Activated CD8-positive, alpha-beta memory T cell treated with anti-CD3 and anti-CD28 coated beads for 1 hour (primary cell): ENCODE measurements around the gene RBMS1.

Source experiments
- DNase-seq, 2 donors: peaks; one replicate each; pipeline ENCODE4 v3.0.0-alpha.2; 2020; ENCODE audit warnings: low read depth in 1 of 2; ENCODE audit errors: extremely low read depth in 1 of 2

RBMS1 gene

DNA sequence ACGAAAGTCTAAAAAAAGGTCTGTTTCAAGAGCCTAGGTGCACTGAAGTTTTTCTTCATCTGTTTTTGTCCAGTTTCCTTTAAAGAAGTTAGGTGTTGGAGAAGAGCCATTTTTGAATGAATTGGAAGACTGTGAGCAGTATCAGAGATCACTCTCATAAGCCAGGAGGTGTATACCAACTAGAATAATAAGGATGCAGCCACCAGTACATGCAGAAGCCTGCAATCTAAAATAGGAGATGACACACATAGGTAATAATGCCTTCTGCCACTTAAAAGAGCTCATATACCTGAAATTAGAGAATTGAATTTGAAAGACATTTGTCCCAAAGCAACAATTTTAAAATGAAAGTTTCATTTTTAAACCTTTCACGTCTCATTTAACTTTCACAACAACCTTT is 81.7 kb downstream of the RBMS1 start:
- no peak for DNase-seq

DNA sequence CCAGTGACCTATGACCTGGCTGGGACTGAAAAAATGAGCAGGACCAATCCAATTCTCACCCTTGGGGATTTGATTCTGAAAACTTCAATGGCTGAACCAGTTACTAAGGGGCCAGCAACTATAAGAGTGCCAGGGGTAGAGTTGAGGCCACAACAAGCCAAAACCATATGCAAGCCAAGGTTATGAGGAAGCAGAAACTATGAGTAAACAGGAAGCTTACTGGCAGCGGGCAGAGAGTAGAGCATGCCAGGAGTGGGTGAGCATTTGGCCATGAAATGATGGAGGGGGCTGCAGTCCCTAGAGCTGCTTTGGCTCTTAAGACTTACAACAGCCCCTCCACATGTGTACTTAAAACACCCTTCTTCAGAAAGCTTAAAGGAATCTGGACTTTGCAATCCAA is 82.4 kb downstream of the RBMS1 start:
- DNase-seq, result peak in 1 of 2 donors; percentile 16

DNA sequence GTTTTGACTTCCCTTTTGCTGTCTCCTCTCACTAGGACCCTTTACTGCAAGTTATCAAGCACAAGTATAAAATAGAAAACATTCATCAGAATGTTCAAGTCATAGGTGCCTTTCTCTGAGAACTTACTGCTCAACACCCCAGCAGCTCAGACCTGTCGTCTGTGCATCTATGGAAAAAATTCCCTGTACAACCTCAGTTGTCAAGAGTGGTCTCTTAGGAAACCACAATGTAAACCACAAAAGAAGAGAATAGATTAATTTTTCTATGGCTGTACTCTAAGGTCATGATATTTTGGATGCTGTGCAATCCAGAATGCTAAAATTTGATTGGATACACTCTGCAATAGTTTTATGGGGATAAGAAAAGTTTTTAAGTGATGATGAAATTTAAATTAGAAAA is 84.1 kb downstream of the RBMS1 start:
- no peak for DNase-seq

DNA sequence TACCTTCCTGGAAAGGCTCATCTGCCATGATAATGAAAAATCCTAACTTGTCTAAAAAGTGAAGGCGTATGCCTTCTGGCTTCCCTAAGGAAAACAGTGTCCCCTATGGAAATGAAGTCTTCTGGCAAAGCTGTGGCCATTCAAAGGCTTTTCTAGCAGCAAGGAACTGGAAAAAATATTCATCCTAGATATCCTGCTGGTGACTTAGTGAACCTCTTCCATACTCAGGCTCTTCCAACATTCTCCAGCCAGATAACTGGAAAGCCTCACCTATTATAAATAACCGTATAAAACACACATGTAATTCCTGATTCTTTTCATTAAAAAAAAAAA is 84.7 kb downstream of the RBMS1 start:
- DNase-seq, result no peak

DNA sequence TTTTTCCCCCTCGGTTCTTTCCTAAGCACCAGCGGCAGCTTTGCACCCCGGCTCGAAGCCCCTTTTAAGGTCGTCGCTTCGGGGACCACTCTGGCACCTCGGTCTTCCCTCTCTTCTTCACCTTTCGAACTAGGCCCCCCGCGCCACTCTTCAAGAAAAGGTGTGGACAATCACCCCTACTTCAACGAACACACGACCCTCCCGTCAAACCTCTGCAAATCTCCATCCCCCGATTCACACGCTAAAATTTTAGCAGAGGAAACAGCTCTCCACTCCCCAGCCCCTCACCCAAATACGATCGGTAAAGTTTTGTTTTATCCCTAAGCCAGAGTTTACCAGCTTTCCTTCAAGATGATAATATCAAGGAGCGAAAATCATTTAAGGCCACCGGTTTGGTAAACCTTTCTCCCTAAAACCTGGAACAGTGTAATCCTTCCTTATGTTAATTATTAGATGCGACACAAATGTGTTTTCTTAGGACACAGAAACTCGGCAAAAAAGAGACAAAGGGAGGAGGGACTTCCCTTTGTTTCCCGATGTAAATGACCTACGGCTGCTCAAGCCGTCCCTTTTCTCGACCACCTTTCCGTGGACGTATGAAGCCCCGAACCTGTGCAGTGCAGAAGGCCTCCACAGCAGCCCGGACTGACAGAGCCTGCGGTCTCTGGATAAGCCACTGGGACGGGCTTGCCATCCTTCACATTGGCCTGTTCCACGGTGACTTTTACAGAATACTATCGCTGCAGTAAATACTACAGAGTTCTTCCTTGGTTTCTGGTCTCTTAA is 85.2 kb downstream of the RBMS1 start:
- no peak for DNase-seq

DNA sequence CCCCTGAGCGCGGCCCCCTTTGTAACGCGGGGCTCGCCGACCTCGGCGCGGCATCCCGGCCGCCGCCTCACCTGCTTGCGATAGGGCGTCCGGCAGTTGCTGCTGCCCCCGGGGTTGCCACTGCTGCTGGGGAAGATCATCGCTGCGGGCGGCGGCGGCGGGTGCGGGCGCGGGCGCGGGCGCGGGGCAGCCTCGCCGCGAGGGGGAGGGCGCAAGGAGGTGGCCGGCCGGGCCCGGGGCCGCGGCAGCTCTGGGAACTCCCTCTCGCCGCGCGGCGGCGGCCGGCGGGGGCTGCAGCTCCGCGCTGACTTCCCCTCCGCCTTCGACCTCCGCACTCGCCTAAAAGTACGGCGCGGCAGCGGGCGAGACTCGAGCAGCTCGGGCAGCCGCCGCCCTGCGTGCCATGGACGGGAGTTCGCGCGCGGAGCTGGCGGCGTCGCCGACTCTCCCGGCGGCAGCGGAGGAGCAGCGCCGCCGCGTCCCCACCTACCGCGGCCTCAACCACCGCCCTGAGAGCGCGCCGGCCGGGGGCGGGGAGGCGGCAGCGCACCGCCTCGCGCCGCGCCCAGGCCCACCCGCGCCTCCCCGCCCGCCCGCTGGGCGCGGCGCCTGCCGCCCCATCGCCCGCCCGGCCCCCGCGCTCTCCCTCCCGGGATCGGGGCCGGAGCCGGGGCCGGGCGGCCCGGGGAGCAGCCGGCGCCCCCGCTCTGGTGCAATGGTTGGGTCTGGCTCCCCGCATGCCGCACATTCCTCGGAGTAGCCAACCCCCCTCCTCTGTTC is 86.0 kb downstream of the RBMS1 start:
- peak in 1 of 2 donors; percentile 42 for DNase-seq

DNA sequence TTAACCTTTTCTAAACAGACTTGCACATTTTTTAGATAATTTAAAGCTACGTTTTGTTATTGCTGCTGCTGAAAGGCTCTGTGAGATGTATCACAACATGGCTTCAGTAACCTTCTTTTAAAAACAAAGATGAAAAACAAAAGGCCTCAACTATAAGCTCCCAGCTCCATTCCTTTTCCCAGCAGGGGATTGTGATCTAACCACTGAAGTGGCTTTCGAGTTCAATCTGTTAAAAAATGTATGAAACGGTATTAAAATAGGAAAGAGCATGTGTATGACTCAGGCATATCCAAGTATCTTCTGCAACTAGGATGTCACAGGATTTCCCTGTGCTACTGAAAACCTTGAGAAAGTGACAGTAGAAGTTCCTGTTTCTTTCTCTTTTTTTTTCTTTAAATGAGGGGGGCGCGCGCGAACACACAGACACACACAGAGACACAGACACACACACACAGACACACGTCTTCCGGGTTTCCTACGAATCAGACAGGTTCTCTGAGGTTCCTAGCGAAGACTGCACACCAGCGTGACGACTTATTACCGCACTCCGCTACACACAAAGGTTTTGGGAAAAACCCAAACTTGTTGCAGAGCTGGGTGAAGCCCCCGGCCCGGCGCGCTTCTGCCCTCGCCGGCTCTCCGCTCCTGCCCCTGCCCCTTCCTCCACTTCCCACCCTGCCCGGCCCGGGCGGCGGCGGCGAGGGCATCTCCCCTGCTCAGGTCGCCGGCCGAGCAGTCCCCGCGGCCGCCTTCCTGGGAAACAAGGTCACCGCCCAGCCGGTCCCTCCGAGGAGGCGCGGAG is 86.8 kb downstream of the RBMS1 start:
- DNase-seq, result peak; percentile 43 to 49

DNA sequence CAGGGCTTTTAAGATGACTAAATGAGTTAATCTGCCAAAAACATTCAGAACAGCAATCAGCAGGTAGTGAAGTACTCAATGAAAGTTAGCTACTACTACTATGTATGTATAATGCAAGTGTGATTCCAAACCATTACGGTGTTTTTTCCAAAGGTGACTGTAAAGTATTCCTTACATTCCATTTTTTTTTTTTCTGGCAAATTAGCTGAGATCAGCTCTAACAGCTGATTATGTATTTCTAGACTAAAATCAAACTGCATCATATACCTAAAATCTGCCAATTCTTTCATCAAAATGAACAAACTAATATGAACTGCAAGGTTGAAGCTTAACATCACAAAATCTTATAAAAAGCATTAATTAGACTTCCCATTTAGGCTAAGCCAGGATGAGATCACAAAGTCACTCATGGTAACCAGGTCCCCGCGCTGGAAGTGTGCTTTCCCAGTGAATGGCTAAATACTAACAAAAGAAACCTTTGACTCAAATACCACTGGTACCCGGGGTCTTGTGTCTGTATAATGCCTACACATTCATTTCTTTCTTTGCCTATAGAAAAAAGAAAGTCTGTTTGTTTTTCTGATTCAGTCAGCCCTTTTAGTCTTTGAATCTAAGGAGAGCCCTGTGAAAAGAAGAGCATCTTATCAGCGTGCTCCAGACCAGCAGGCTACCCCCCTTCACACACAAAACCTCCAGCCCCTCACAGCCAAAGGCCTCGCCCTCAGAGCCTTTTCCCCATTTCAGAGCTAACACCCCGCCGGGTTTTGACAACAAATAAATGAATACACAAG is 88.3 kb downstream of the RBMS1 start:
- no peak for DNase-seq

DNA sequence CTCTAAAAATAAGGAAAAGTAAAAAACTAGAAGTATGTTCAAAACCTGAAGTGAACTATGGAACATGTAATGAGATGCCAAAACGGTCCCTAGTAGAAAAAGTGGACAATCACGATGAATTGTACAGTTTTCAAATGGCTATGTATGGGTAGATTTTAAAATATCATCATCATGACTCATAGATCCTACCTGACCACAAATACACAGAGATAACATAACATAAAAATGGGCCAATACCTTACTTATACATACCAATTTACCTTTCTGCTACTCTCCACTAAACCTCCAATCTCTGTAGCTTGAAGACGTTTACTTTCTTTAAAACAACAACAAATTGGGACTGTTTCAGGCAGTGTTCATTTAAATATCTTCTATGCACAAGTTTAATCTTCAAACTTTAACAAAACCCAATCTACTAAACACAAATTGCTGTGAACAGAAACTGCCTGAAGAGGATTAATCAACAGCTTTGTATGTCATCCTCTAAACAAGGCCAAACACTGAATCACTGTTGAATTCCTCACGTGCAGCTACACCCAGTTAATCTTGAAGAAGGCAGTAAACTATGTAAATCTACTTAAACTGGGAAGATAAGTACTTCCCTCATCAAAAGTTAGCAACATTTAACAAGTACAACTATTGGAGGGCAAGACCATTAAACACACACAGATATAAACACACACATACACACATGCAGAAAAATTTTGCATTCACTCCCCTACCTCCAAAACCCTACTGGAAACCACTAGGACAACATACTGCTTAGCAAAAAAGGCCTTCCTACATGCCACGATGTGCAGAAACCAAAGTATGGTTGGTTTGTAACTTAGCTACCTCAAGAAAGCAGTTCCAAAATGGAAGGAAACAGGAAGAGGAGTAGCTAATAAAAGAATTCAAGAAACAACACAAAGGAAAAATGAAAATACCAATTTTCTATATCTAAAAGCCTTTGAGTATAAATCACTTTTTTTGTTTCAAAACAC is 90.3 kb downstream of the RBMS1 start:
- no peak for DNase-seq

DNA sequence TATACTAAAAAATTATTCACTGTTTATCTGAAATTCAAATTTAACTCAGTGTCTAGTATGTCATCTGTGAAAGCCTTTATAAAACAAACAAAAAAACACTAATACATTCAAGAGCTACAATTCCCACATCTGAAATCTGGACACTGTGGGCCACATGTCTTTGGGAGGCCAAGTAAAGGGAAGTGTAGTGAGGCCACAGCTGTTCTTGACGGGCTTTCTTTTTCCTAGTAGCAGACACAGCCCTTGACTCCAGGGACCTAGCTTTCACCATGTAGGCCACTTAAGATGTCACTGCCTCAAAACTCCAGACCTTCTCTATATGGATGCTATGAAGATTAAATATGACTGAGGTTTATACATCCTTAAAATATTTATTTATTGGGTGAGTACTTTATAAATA is 91.1 kb downstream of the RBMS1 start:
- DNase-seq, result no peak

DNA sequence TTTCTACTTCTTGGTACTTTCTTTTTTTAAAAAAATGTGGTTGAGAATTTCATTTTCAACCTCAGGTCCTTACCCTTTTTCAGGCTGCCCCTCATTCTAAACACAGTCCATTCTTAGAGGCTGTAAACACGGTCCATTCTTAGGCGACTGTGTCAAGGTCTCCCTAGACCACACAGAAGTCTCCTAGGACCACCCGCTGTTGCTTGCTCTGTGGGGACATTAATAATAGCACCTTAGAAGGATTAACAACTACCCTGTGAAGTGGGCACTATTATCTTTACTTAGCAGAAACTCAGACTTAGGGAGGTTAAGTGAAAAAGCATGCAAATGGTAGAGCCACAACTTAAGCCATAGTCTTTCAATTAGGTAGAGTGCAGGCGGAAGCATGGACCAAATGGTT is 91.7 kb downstream of the RBMS1 start:
- DNase-seq, result no peak

DNA sequence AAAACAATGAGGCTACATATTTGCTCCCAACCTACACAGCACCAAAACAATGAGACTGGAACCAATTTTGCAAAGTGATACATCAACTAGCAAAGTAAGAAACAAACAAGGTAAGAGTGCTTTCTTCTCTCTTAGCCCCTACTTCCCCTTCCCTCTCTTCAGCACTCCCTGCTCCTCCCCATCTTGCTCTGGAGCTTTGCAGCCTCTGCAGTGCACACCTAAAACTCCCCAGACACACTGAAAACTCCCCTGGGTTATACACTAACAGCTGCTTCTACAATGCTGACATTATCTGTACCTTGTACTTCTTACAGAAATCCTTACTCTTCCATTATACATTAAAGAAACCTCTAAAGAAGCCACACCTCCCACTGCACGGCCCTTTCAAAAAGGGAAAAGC is 93.7 kb downstream of the RBMS1 start:
- no peak for DNase-seq

DNA sequence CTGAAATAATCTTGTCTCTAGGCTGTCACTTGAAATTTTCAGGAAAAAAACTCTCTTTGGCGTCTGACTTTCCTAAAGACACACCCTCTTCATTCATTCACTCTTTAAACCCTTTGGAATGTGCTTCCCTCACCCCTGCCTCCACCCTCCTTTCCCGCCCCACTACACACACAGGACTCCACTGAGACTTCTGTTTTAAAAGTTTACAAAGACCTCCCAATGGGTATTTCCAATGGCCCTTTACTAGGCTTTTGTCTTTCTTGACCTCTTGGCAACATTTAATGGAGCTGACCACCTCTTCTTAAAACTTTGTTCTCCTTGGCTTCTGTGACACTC is 96.1 kb downstream of the RBMS1 start:
- DNase-seq, result no peak

DNA sequence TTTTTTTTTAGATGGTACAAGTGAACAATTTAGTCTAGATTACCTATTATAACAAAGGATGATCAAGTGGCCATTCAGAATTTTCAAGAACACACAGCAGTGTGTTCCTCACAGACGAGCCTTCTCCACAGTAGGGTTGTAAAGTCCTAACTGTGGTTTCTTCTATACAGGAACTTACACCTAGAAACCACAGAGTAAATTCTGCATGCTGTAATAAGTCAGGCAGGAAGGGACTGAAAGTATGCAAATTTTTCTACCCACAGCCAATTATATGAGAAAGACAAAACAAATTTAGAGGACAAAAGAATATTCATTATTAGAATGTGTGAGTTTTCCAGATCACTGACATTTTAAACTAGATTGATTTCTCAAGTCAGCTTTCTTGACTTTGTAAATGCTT is 99.5 kb downstream of the RBMS1 start:
- DNase-seq, result no peak

DNA sequence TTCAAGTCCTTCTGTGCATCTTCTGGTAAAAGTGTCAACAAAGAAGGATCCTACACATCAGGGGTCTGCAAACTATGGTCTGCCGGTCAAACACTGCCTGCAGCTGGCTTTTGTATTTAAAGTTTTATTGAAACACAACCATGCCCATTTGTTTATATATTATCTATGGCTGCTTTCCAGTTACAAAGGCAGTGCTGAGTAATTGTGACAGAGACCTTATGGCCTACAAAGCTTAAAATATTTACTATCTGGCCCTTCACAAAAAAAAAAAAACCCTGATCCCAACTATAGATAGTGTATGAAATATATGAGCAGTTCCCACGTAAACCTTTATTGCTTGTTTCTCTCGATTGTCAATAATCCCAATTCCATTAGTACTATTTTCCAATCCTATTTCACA is 101.4 kb downstream of the RBMS1 start:
- DNase-seq, result no peak

DNA sequence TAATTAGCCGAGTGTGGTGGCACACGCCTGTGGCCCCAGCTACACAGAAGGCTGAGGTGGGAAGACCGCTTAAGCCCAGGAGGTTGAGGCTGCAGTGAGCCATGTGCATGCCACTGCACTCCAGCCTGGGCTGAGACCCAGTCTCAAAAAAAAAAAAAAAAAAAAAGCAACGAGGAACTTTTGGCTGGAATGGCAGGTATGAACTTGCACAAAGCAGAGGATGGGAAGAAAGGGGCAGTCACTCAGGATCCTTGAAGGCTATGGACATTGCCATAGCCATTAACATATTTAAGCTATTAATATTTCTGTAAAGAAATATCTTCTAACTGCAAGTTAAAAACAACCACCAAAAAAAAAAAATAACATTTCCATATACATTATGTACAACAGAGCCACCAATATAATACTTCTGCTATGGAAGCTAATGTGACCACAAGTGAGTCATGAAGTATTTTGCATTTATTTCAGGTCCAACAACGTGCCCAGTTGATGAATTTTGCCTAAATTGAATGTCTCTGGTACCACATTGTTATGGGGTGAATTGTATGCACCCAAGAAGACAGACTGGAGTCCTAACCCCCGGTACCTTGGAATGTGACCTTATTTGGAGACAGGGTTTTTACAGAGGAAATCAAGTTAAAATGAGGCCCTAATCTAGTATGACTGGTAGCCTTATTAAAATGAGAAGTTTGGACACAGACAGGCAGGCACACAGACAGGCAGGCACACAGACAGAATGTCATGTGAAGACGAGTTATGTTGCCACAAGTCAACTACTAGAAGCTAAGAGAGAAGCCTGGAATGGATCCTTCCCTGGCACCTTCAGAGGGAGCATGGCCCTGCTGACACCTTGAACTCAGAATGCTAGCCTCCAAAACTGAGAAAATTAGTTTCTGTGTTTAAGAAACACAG is 102.8 kb downstream of the RBMS1 start:
- DNase-seq, result no peak

DNA sequence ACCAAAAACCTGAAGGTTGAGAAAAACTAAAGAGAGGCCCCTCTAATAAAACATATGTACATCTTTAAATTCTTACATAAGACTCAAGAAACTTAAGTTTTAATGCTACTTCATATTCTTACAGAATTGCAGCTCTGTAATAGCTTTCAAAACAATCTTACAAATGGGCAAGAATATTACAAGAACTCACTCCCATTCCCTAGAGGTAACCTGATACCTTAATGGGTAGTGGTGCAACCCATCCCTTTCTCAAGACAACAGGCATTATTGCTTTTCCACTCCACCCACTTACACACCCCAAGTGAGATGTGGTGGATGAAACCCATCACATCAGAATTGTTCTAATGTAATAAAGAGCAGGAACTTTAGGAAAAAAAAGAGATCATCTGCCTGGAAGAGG is 103.7 kb downstream of the RBMS1 start:
- DNase-seq, result no peak

DNA sequence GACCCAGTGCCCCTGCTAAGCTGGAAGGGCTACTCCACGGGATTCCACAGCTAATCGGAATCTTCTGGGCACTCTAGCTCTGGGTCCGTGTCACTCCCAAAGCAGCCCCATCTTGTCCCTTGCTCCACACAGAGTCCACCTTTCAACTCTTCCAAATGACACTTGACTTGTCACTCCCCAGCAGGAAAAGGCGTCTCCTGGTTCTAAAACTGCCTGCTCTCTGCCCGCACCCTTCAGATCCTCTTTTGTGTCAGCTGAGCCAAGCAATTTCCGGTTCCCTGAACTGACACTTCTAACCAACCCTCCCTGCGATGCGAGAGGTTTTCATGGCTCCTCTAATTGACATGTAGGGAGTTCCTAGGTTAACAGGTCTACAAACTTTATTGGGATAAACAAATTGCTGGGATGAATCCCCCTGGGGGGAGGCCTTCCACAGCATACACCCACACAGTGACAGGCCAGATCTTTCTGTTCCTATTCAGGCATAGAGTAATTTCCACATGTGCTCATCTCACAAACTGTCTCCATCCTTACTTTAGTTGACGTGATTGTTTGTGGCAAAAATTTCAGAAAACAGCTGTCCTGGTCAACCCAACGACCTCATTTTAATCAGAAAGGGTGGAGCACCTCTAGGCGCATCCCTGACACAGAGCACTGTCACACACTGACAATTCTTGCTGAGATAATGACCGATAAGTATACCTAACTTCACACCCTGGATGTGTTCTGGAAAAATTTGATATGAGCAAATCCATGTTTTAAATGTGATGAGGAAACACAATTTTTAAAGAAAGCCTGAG is 104.9 kb downstream of the RBMS1 start:
- no peak for DNase-seq
